GM12892 (cell line): Measurements from ENCODE around the gene VPREB3.
A peak's percentile ranks its signal among the peaks of the same experiment; 100 is the strongest.
"Not testable (repeated sequence)": the region's sequence is repeated elsewhere in the genome, so short reads cannot be mapped to it uniquely, and the experiment has no call there.

Experiments used
- DNase-seq: peaks from one replicate; pipeline ENCODE4 v3.0.0; 2011; ENCODE audit not compliant: insufficient read length
- FAIRE-seq: peaks from 2 replicates; lab custom pipeline; 2011; peaks lifted over from hg19 to GRCh38; lab: Jason Lieb, UNC
- POLR2A ChIP-seq: IDR thresholded peaks from 2 replicates; pipeline ENCODE4 v1.6.1; 2011; ENCODE audit warnings: low read depth, low read length, control low read depth
- POLR2AphosphoS5 ChIP-seq: IDR thresholded peaks from 2 replicates; pipeline ENCODE4 v1.6.1; 2011; ENCODE audit warnings: low read depth, low read length, control low read depth
- TAF1 ChIP-seq: IDR thresholded peaks from 2 replicates; pipeline ENCODE4 v1.6.1; 2011; ENCODE audit warnings: low read depth, mild to moderate bottlenecking, control low read depth, low read length, borderline replicate concordance

VPREB3 gene

GRCh38 chr22:23745791-23746190 is 8.4 kb downstream of the VPREB3 start:
- TF ChIP-seq POLR2A = no peak
- FAIRE-seq (no peak), DNase-seq (no peak)

DNA sequence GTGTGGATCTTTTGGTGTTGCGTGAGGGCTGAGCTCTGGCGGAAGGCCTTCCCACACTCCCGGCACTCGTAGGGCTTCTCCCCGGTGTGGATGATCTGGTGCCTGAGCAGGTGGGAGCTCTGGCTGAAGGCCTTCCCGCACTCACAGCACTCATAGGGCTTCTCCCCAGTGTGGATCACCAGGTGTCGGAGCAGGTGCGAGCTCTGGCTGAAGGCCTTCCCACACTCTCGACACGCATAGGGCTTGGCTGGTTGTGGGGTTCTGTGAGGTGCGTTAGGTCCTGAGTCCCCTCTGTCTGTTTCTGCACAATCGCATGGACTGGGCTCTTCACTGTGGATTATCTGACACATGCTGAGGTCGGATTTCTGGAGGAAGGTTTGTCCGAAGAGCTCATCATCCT is 9.7 kb downstream of the VPREB3 start:
- DNase-seq = no peak
- no peak for TF ChIP-seq POLR2AphosphoS5
- TF ChIP-seq TAF1 = no peak
- TF ChIP-seq POLR2A = no peak
- FAIRE-seq = no peak

DNA sequence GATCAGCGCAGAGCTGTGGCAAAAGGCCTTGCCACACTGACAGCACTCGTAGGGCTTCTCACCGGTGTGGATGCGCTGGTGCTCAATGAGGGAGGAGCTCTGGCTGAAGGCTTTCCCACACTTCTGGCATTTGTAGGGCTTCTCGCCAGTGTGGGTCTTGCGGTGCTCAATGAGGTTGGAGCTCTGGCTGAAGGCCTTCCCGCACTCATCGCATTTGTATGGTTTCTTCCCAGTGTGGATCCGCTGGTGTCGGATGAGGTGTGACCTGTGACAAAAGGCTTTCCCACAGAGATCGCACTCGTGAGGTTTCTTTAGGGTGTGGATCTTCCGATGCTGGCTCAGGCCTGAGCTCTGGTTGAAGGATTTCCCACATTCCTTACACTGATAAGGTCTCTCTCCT is 10.2 kb downstream of the VPREB3 start:
- TF ChIP-seq POLR2AphosphoS5 (no peak), POLR2A (no peak), TAF1 (no peak)
- FAIRE-seq (no peak), DNase-seq (no peak)

DNA sequence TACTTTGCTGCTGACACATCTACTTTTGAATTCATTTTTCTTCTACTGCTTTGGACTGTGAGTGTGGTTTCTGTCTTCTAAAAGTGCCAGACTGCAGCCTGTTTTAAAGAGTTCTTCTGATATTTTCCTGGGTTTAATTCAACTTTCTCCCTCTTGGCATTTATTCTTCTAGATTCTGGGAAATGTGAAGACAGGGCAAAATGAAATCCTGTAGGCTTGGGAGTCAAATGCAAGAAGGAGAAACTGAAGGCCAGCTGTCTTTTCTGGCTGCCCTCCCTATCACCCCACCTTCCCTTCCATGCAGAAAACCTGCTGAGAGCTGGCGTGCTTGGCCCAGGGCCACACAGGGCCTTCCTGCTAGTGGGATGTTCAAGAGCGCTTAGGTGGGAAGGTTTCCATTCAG is 10.9 kb downstream of the VPREB3 start:
- FAIRE-seq (no peak), DNase-seq (no peak)
- no peak for TF ChIP-seq POLR2AphosphoS5
- no peak for TF ChIP-seq TAF1
- no peak for TF ChIP-seq POLR2A

GRCh38 chr22:23742505-23743264 is 11.5 kb downstream of the VPREB3 start:
- DNase-seq = no peak
- TF ChIP-seq POLR2AphosphoS5 (no peak), TAF1 (no peak), POLR2A (no peak)
- FAIRE-seq = no peak

- FAIRE-seq = no peak
- no peak for DNase-seq
- no peak for TF ChIP-seq TAF1
- no peak for TF ChIP-seq POLR2A
- TF ChIP-seq POLR2AphosphoS5 = no peak
These were observed 16.5 kb downstream of the VPREB3 start for GRCh38 chr22:23737696-23738095.

- FAIRE-seq = not testable (repeated sequence)
These were observed 26.1 kb downstream of the VPREB3 start for GRCh38 chr22:23728108-23728507.

GRCh38 chr22:23722724-23723123 is 31.5 kb downstream of the VPREB3 start:
- no peak for FAIRE-seq
- no peak for DNase-seq

More at GRCh38 chr22:23728108-23728507, 26.1 kb downstream of the VPREB3 start:
- DNase-seq = not testable (repeated sequence)

GRCh38 chr22:23722160-23722559 is 32.1 kb downstream of the VPREB3 start:
- DNase-seq (no peak), FAIRE-seq (no peak)
- no peak for TF ChIP-seq POLR2A
- no peak for TF ChIP-seq POLR2AphosphoS5
- TF ChIP-seq TAF1 = no peak

More at GRCh38 chr22:23722724-23723123, 31.5 kb downstream of the VPREB3 start:
- no peak for TF ChIP-seq TAF1

DNA sequence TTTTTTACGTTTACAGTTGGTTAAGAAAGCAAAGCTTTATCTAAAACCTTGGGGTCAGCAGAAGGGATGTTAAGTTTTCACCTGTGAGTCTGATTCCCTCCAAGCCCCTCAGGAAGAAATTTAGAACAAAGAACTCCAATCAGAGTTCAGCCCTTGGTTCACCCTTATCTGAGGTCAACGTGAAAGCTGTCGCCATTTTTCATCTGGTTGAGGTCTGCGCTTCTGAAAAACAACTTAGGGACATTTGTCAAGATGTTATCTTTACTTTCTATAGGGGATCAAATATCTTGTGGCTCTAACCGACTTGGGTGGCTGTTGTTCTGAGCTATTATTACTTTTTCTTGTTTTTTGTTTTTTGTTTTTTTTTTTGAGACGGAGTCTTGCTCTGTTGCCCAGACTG is 33.4 kb downstream of the VPREB3 start:
- DNase-seq = no peak
- no peak for TF ChIP-seq POLR2AphosphoS5
- TF ChIP-seq POLR2A = no peak
- no peak for TF ChIP-seq TAF1
- no peak for FAIRE-seq

GRCh38 chr22:23718371-23719165 is 35.7 kb downstream of the VPREB3 start:
- FAIRE-seq (peak; percentile 65), DNase-seq (no peak)
- TF ChIP-seq POLR2AphosphoS5 (no peak), TAF1 (no peak), POLR2A (no peak)
